OCI-LY3 (cell line): ENCODE measurements around the gene GOLT1A.

ENCODE experiments used
- H2AFZ ChIP-seq: fragments of 200-600, 300-600 bp; shearing (Covaris generic); 2 replicates; pipeline ENCODE4 v1.6.0; 2014; ENCODE audit warnings: antibody characterized with exemption, low read depth, low read length
- H3K27ac ChIP-seq: fragments of 200-600, 300-600 bp; sonication (generic); 2 replicates; pipeline ENCODE4 v1.5.1; 2014; ENCODE audit warnings: mild to moderate bottlenecking, low read length, moderate library complexity, mixed read lengths
- H3K27me3 ChIP-seq: fragments of 200-600, 300-600 bp; sonication (generic); 2 replicates; pipeline ENCODE4 v1.6.1; 2014; ENCODE audit warnings: low read depth, low read length, mixed read lengths
- H3K36me3 ChIP-seq: fragments of 200-600, 300-600 bp; sonication (generic); replicated peaks from 2 replicates; pipeline ENCODE3; 2014; ENCODE audit warnings: low read depth, low read length, mixed read lengths
- H3K4me1 ChIP-seq: fragments of 300-600, 200-600 bp; sonication (generic); 2 replicates; pipeline ENCODE4 v1.6.1; 2014; ENCODE audit warnings: low read length, mixed read lengths
- H3K4me2 ChIP-seq: fragments of 200-600, 300-600 bp; sonication (generic); 2 replicates; pipeline ENCODE4 v1.6.1; 2014; ENCODE audit warnings: low read length, mixed read lengths
- H3K4me3 ChIP-seq: fragments of 300-600, 200-600 bp; sonication (generic); 2 replicates; pipeline ENCODE4 v1.5.1; 2014; ENCODE audit warnings: antibody characterized with exemption, mild to moderate bottlenecking, low read length, moderate library complexity
- H3K79me2 ChIP-seq: fragments of 300-600, 200-600 bp; shearing (Covaris generic); 2 replicates; pipeline ENCODE4 v1.6.1; 2014; ENCODE audit warnings: mild to moderate bottlenecking, low read length, mixed read lengths
- H3K9ac ChIP-seq: fragments of 300-600, 200-600 bp; shearing (Covaris generic); 2 replicates; pipeline ENCODE4 v1.6.0; 2014; ENCODE audit warnings: mild to moderate bottlenecking, low read length, moderate library complexity
- H3K9me3 ChIP-seq: fragments of 200-600, 300-600 bp; shearing (Covaris generic); 2 replicates; pipeline ENCODE4 v1.6.1; 2014; ENCODE audit warnings: low read length, mixed read lengths; ENCODE audit not compliant: insufficient read depth
- H4K20me1 ChIP-seq: fragments of 200-600, 300-600 bp; sonication (generic); 2 replicates; pipeline ENCODE4 v1.6.1; 2016; ENCODE audit warnings: low read length, mixed read lengths; ENCODE audit not compliant: insufficient read depth
- EZH2phosphoT487 ChIP-seq: fragments of 200-600 bp; shearing (Covaris generic); IDR thresholded peaks from 2 replicates; pipeline ENCODE4 v1.6.1; 2018; ENCODE audit warnings: antibody characterized with exemption, mixed run types, low read depth
- TF ChIP-seq, protein P1 (sequence below): fragments of 200-600, 300-600 bp; sonication (generic); IDR thresholded peaks from 2 replicates; pipeline ENCODE4 v1.5.1; 2014; ENCODE audit warnings: antibody characterized with exemption, low read length, low read depth

GOLT1A gene

DNA sequence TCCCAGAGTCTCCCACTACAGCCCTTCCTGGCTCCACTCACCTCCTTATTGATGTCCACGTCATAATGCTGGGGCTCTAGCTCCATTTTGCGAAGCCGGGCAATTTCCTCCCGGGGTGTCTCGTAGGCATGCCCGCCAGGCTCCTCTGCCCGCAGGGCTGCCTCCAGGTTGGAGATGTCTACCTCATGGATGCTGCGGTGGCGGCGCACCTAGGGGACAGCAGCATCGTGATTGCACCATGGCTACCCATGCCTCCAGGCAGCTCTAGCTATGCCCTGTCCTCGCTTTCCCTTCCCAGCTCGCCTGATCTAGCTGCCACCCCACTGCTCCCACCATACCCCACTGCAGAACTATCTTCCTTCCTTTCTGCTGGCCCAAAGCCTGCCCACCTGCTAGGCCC lies 15.1 kb upstream of the GOLT1A start:
- H3K79me2 ChIP-seq, result no peaks in the 10 kb centered on the region
- H3K27ac ChIP-seq, result no peak overlapping the region
- no peaks in the 10 kb centered on the region for H3K9me3 ChIP-seq
- no peaks in the 10 kb centered on the region for H3K36me3 ChIP-seq
- H3K4me1 ChIP-seq, result no peaks in the 10 kb centered on the region
- H3K9ac ChIP-seq, result no peak overlapping the region
- peaks cover 8% of the 10 kb centered on the region for H3K27me3 ChIP-seq
- H3K4me3 ChIP-seq, result no peak overlapping the region
- H2AFZ ChIP-seq, result no peak overlapping the region
- TF ChIP-seq, protein P1, sequence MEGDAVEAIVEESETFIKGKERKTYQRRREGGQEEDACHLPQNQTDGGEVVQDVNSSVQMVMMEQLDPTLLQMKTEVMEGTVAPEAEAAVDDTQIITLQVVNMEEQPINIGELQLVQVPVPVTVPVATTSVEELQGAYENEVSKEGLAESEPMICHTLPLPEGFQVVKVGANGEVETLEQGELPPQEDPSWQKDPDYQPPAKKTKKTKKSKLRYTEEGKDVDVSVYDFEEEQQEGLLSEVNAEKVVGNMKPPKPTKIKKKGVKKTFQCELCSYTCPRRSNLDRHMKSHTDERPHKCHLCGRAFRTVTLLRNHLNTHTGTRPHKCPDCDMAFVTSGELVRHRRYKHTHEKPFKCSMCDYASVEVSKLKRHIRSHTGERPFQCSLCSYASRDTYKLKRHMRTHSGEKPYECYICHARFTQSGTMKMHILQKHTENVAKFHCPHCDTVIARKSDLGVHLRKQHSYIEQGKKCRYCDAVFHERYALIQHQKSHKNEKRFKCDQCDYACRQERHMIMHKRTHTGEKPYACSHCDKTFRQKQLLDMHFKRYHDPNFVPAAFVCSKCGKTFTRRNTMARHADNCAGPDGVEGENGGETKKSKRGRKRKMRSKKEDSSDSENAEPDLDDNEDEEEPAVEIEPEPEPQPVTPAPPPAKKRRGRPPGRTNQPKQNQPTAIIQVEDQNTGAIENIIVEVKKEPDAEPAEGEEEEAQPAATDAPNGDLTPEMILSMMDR, result no peak
- no peak for TF ChIP-seq EZH2phosphoT487
- no peak overlapping the region for H3K4me2 ChIP-seq
- no peaks in the 10 kb centered on the region for H4K20me1 ChIP-seq

DNA sequence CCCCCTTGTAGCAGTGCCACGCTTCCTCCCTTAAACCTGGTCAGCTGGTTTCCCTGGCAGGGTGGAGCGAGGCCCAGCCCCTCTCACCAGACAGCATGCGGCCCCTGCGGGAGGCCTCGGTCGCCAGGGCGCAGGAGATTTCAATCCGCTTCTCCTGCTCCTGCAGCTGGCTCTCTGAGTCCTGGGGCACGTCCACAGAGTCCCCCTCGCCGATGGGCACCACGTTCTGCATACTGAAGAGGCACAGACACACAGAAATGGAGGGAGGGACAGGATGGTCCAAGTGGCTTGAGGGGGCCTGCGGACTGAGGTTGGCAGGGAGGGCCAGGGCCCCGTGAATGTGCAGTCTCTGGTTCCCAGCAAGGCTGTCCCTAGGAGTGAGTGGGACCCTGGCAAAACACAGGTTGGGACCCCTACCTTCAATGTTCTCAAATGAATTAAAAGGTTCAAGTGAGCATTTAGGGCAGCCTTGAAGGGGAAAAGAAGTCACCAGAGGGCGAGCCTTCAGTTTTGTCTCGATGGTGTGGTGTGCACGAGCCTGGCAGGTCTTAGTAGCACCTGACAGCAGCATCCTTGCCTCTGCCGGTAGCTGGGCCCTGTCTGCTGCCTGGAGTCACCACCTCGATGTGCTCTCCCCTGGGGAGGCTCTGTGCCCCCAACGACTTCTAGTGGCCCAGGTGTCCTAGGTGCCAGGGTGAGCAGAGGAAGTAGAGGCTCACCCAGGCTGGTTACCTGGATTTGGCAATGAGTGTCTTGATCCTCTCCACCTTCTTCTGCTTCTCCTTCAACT lies 14.4 kb upstream of the GOLT1A start:
- no peak overlapping the region for H2AFZ ChIP-seq
- no peaks in the 10 kb centered on the region for H3K4me1 ChIP-seq
- no peak overlapping the region for H3K9ac ChIP-seq
- no peak overlapping the region for H3K4me2 ChIP-seq
- no peak overlapping the region for H3K4me3 ChIP-seq
- TF ChIP-seq EZH2phosphoT487, result no peak
- TF ChIP-seq, protein P1, result no peak
- H3K9me3 ChIP-seq, result no peaks in the 10 kb centered on the region
- H4K20me1 ChIP-seq, result no peaks in the 10 kb centered on the region
- H3K79me2 ChIP-seq, result no peaks in the 10 kb centered on the region
- no peaks in the 10 kb centered on the region for H3K36me3 ChIP-seq
- H3K27ac ChIP-seq, result no peak overlapping the region
- peaks cover 8% of the 10 kb centered on the region for H3K27me3 ChIP-seq

- Histone ChIP-seq H3K9ac (no peak overlapping the region), H2AFZ (no peak overlapping the region), H3K36me3 (no peaks in the 10 kb centered on the region), H3K4me2 (no peak overlapping the region), H3K27me3 (peaks cover 8% of the 10 kb centered on the region), H3K79me2 (no peaks in the 10 kb centered on the region), H3K27ac (no peak overlapping the region), H3K4me3 (no peak overlapping the region), H3K4me1 (no peaks in the 10 kb centered on the region), H4K20me1 (no peaks in the 10 kb centered on the region), H3K9me3 (no peaks in the 10 kb centered on the region)
- TF ChIP-seq, protein P1, result no peak
- TF ChIP-seq EZH2phosphoT487, result no peak
Measured at GRCh38 chr1:204227351-204227750, 13.6 kb upstream of the GOLT1A start.

DNA sequence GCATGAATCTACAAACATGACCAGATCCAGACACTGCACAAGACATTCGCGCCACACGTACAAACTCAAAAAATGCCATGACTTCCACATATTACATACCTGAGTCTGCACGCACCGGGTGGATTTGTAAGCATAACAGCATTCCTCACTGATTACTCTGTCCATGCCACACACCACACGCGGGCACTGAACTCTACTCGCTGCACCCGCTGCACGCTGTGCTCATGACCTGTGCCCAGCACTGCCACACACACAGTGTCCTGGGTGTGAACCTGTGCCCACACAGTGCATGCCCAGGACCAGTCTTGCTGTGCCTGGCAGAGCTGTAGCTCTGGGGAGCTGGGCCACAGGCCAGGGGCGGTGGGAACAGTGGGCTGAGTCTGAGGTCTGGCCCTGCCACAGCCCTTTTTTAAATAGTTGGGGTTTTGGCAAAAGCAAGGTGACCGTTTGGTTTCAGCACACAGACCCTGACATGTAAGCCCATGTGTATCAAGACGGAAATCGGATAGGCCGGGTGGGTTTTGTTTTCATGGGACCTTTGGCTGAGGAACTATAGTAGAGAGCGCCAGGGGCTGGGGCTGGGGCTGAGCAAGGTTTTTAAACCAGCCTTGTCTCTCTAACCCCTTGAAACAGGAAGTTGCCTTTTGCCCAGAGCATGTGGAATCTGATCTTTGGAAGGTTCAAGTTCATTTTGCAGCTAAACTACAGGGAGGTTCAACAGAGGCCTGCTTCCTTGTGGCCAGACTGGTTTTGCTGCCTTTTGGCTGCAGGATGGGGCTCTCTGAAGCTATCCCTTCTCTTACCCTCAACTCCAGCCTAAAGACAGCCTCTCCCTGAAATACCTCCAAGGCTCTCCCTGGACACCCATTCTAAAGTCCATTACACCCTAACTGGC lies 12.3 kb upstream of the GOLT1A start:
- no peaks in the 10 kb centered on the region for H3K4me1 ChIP-seq
- H3K27me3 ChIP-seq, result peaks cover 8% of the 10 kb centered on the region; the same call in 1 of the 2 replicates
- no peak overlapping the region for H3K4me2 ChIP-seq
- no peaks in the 10 kb centered on the region for H3K9me3 ChIP-seq
- no peaks in the 10 kb centered on the region for H3K79me2 ChIP-seq
- no peak for TF ChIP-seq EZH2phosphoT487
- TF ChIP-seq, protein P1, result no peak
- H3K36me3 ChIP-seq, result no peaks in the 10 kb centered on the region
- no peak overlapping the region for H3K27ac ChIP-seq
- no peak overlapping the region for H2AFZ ChIP-seq
- no peak overlapping the region for H3K4me3 ChIP-seq
- no peak overlapping the region for H3K9ac ChIP-seq
- no peaks in the 10 kb centered on the region for H4K20me1 ChIP-seq
